ENCODE measurements around the gene ADGRD1.

The ADGRD1 gene

GRCh38 chr12:131027876-131028586, 74.3 kb downstream of the ADGRD1 start:
- DNase-seq, result no peak

- no peak for DNase-seq
Observed at GRCh38 chr12:131028587-131029338, 75.1 kb downstream of the ADGRD1 start.

GRCh38 chr12:131030472-131031328, 77.0 kb downstream of the ADGRD1 start:
- no peak for DNase-seq

- DNase-seq, result peak; percentile 20
Observed at GRCh38 chr12:131032082-131032750, 78.5 kb downstream of the ADGRD1 start.

GRCh38 chr12:131033486-131033885, 79.8 kb downstream of the ADGRD1 start:
- DNase-seq, result no peak

- no peak for DNase-seq
Observed at GRCh38 chr12:131033886-131034482, 80.3 kb downstream of the ADGRD1 start.

GRCh38 chr12:131034631-131035244, 81.0 kb downstream of the ADGRD1 start:
- no peak for DNase-seq

GRCh38 chr12:131035245-131035681, 81.6 kb downstream of the ADGRD1 start:
- DNase-seq, result no peak

- DNase-seq, result no peak
Observed at GRCh38 chr12:131038159-131038558, 84.5 kb downstream of the ADGRD1 start.

GRCh38 chr12:131038961-131039950, 85.5 kb downstream of the ADGRD1 start:
- no peak for DNase-seq

GRCh38 chr12:131040491-131040890, 86.8 kb downstream of the ADGRD1 start:
- no peak for DNase-seq

GRCh38 chr12:131041216-131041967, 87.7 kb downstream of the ADGRD1 start:
- DNase-seq, result no peak

- DNase-seq, result no peak
Observed at GRCh38 chr12:131041968-131042833, 88.5 kb downstream of the ADGRD1 start.

GRCh38 chr12:131042834-131043245, 89.1 kb downstream of the ADGRD1 start:
- no peak for DNase-seq

- no peak for DNase-seq
Observed at GRCh38 chr12:131043401-131043871, 89.7 kb downstream of the ADGRD1 start.

GRCh38 chr12:131044136-131044535, 90.4 kb downstream of the ADGRD1 start:
- no peak for DNase-seq

GRCh38 chr12:131044760-131045381, 91.2 kb downstream of the ADGRD1 start:
- DNase-seq, result no peak
